ENCODE measurements around the gene FXYD4.

FXYD4 gene

DNA sequence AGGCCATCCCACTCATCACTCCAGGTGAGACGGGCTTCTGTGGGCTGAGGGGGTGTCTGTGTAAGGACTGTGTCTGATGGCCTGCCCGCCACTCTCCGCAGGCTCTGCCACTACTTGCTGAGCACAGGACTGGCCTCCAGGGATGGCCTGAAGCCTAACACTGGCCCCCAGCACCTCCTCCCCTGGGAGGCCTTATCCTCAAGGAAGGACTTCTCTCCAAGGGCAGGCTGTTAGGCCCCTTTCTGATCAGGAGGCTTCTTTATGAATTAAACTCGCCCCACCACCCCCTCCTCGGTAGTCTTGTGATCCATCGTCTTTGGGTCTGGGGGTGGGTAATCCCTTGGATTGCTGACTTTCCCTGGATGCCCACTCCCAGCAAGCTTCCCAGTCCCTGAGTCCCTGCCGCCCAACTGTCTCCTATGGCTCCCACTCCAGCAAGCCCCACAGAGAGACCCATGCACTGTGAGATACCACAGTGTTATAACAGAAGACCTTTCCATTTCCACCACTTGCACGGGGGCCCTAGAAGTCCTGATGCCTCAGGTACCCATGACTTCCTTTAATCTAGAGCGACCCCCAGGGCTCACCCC lies 4.7 kb downstream of the FXYD4 start:
- no peak for DNase-seq (ENCODE audit: low read depth)
- H3K4me3 ChIP-seq (ENCODE audit: low read depth, low read length), result no peak overlapping the region
- TF ChIP-seq, protein P1, sequence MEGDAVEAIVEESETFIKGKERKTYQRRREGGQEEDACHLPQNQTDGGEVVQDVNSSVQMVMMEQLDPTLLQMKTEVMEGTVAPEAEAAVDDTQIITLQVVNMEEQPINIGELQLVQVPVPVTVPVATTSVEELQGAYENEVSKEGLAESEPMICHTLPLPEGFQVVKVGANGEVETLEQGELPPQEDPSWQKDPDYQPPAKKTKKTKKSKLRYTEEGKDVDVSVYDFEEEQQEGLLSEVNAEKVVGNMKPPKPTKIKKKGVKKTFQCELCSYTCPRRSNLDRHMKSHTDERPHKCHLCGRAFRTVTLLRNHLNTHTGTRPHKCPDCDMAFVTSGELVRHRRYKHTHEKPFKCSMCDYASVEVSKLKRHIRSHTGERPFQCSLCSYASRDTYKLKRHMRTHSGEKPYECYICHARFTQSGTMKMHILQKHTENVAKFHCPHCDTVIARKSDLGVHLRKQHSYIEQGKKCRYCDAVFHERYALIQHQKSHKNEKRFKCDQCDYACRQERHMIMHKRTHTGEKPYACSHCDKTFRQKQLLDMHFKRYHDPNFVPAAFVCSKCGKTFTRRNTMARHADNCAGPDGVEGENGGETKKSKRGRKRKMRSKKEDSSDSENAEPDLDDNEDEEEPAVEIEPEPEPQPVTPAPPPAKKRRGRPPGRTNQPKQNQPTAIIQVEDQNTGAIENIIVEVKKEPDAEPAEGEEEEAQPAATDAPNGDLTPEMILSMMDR (conservative IDR thresholded peaks at IDR 0.05; ENCODE audit: low read depth, low read length), result no peak

DNA sequence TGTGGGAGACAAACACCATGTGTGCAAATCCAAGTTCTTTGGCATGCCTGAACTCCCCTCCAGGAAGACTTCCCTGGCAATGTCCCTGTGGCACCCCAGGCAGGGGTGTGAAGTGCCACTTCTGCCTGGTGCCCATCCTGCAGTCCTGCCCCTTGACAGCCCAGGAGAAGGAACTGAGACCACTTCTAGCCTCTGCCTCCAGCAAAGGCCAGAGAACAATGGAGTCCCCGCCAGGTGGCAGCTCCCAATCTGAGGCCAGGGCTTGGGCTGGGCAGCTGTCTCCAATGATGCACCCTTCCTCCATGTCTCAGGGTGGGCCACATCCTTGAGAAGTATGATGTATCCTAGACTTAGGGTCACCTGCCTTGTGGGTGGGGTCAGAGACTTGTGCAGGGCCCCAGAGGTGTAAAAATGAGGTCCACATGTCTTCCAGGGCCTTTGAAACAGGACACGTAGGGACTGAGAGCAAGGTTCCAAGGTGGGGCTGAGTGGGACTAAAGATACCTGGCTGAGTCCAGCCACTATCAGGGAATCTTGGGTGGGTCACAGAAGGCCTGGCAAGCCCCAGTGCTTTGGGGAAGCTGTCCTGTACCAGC lies 5.5 kb downstream of the FXYD4 start:
- no peak overlapping the region for H3K4me3 ChIP-seq (ENCODE audit: low read depth, low read length)

DNA sequence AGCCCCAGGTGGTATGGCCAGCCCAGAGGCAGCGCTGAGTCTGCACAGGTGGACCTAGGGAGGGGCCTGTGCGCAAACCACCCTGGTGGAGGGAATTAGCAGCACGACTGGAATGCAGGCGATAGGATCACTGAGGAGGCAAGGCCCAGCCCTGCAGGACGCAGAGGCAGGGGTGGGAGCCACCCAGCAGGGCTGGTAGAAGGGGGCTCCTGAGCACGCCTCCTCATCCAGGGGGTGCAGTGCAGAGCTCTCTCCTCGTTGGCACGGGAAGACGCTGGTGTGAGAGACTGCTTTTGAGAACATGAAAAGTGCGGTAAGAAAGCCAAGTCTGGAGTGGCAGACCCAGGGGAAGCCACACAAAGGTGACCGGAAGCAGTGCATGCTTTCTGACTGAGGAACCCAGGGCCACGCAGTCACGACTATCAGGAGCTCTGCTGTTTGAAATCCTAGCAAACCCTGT lies 6.0 kb downstream of the FXYD4 start:
- no peak overlapping the region for H3K4me3 ChIP-seq (ENCODE audit: low read depth, low read length)
- TF ChIP-seq, protein P1 (conservative IDR thresholded peaks at IDR 0.05; ENCODE audit: low read depth, low read length), result peak; percentile 14
- no peak for DNase-seq (ENCODE audit: low read depth)

More for the DNA sequence above, 5.5 kb downstream of the FXYD4 start:
- TF ChIP-seq, protein P1 (conservative IDR thresholded peaks at IDR 0.05; ENCODE audit: low read depth, low read length), result no peak
- no peak for DNase-seq (ENCODE audit: low read depth)

DNA sequence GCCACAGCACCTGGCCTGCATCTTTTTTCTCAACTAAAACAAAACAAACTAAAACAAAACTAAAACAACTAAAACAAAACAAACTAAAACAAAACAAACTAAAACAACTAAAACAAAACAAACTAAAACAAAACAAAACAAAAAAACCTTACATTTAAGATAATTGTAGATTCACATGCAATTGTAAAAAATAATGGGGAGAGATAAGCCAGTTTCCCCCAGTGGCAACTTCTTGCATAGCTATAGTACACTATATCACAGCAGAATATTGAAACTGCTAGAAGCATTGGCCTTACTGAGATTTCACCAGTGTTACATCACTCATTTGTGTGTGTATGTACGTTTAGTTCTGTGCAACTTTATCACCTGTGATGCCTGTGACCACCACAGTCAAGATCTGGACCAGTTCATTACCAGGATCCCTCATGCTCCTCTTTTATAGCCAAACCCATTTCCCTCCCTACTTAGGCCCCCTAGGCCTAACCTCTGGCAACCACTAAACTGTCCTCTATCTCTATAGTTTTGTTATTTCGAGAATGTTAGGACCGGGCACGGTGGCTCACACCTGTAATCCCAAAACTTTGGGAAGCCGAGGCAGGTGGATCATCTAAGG lies 9.3 kb downstream of the FXYD4 start:
- TF ChIP-seq, protein P1 (conservative IDR thresholded peaks at IDR 0.05; ENCODE audit: low read depth, low read length), result no peak
- no peak overlapping the region for H3K4me3 ChIP-seq (ENCODE audit: low read depth, low read length)
- peak; percentile 66 for DNase-seq (ENCODE audit: low read depth)

DNA sequence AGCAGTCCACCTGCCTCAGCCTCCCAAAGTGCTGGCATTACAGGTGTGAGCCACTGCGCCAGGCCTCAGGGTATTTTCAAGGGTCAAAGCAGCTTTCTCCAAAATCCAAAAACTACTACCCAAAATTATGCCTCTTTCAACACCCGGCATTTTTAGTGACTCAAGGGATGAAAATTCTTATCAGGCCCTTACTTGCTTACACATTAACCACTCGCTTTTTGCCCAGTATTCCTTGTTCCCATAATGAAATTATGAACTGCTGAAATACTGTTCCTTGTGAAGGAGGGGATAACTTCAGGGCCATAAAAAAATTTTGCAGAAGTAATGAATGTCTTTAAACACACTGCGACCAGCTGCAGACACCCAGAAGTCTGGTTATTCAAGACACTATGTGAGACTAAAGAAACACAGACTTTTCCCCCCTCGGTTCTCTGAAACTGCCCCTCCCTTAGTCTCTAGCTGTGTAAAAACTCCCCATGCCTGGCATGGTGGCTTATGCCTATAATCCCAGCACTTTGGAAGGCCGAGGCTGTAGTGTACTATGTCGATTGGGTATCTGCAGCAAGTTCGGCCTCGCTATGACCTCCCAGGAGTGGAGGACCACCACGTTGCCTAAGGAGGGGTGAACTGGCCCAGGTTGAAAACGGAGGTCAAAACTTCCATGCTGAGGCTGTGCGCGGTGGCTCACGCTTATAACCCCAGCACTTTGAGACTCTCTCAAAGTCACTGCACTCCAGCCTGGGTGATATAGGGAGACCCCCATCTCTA lies 12.0 kb downstream of the FXYD4 start:
- TF ChIP-seq, protein P1 (conservative IDR thresholded peaks at IDR 0.05; ENCODE audit: low read depth, low read length), result no peak
- no peak overlapping the region for H3K4me3 ChIP-seq (ENCODE audit: low read depth, low read length)
- no peak for DNase-seq (ENCODE audit: low read depth)

DNA sequence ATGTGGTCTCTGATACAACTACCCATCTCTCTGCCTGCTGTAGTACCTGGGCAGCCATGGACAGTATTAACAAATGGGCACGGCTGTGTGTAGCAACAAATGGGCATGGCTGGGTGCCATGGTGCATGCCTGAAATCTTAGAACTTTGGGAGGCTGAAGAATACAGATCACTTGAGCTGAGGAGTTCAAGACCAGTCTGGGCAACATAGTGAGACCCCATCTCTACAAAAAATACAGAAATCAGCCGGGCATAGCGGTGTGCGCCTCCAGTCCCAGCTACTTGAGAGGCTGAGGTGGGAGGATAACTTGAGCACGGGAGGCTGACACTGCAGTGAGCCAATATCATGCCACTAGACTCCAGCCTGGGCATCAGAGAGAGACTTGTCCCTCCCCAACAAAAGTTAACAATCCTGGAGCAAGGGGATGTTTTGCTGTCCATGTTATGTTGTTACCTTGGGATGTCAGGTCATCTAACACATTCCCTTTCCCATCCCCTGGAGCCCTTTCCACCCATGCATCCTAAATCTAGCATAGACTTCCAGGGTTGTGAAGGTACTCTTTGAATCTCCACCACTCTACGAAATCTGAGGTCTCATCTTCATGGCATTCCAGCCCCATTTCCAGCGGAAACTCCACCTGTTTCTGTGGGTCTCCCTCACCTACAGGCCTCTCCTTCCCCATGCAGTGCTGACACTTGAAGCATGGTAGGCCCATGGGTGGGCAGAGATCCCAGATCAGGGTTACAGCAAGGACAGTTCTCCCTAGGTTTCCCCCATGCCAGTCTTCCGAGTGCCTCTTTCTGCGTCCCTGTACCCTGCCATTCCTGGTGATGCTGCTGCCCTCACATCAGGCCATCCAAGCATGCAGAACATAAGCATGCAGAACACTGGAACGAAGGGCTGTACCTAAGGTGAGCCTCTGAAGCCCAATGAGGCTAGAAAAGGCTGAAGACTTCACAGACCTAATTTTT lies 13.1 kb downstream of the FXYD4 start:
- DNase-seq (ENCODE audit: low read depth), result no peak
- TF ChIP-seq, protein P1 (conservative IDR thresholded peaks at IDR 0.05; ENCODE audit: low read depth, low read length), result no peak
- H3K4me3 ChIP-seq (ENCODE audit: low read depth, low read length), result no peak overlapping the region
